NCI-H1105 (cell line): ENCODE measurements around the gene SLC15A4.

Source experiments
- DNase-seq: peaks from one replicate; lab custom pipeline; 2025; lab: John Stamatoyannopoulos, UW

Gene SLC15A4

GRCh38 chr12:128754275-128754674 is 69.5 kb downstream of the SLC15A4 start:
- DNase-seq = no peak

- DNase-seq = no peak
These were observed 70.3 kb downstream of the SLC15A4 start for GRCh38 chr12:128753438-128753837.

DNA sequence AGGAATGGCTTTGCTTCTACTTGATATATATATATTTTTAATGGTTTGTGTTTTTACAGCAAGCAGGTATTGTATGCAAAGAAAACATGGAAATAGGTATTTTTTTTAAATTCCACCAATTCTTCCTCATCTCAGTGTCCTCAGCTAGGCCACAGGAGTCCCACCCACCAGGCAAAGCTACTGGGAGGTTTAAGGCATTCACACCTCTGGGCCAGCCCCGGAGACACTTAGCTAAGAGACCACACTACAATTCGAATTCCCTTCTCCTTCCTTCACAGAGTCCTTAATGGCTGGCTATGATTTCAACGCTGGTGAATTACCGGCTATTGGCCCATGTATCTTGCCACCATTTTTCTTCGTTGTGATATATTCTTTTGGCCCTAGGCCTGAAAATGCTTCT is 71.4 kb downstream of the SLC15A4 start:
- DNase-seq = no peak

DNA sequence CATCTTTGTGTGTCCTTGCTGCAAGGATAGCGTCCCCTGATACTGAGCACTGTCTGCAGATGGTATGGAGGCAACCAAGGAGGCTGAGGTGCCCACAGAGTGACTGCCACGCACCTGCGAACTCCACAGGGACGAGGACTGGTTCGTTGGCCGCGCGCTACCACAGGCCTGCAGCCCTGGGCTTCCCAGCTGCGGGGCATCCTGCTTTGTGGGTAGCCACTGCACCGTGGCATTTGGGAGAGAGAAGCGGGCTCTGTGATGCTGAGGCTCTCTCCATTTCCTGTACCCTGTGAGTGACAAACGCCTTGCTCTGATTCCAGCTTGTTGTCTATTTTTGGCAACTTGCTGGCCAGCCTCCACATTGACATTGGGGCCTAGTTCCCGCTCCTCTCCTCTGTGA is 76.3 kb downstream of the SLC15A4 start:
- DNase-seq = no peak

DNA sequence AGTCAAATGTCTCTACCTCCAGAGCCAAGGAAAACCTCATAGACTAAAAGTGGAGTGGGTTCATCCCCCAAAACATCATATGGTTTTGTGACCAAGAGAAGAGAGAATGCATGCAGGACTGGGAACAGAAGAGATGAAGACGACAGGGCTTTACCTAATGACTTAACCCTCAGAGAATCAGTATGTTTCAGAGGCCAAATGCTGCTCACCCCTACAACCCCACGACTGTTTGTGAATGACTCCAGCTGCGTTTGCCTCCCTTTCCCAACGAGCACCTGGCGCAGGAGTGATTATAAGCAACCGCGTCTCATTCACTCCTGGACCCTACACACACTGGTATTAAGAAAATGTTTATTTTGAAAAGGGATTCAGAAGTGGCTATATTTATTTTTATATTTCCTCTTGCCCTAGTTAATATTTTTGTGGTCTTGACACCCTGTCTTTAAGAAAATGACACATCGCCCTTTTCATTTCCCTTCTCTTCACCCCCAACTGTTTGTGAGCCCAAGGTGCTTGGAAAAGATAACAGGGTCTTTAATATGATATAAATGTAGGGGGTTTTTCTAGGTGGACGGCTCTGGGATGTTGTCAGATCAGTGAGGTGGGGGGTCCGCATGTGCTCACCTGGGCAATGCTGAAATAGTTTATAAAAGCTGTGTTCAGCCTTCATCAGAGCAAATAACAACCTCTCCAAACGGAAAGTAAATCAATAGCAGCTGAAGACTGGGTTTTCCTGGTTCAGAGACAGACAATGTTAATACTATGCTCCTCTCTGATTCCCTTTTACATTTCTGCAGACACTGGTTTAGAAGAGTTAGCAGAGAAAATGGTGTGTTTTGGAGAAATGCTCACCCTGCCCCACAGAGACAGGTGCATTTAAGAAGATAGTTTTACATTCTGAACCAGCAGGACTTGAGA is 77.7 kb downstream of the SLC15A4 start:
- DNase-seq = no peak

DNA sequence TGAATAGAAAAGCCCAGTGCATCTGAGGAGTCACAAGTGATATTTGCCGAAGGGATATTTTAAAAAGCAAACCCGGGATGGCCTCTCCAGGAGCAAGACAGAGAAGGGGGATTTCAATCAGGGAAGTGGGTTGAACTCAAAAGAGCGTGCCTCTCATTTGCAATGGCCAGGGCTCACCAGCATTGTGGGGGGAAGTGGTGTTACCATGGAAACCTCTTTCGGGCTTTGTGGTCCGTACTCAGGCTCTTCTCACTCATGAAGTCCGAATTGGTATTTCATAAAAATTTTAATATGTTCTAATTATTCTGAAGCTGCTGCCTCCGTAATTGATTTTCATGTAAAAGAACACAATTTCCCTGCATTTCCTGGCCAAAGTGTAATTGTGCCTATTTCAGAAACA is 79.8 kb downstream of the SLC15A4 start:
- no peak for DNase-seq
